Esophagus muscularis mucosa (tissue), 3 donors: ENCODE results near the gene TIMM22.

Experiments
- CTCF ChIP-seq, 3 experiments: fragments of 200-600 bp in 2 of 3; fragments of 450-650 bp in 1 of 3; sonication (generic) in 2 of 3; IDR thresholded peaks; one replicate each; pipeline ENCODE4 v1.5.1; 2017 to 2019; ENCODE audit warnings: antibody characterized with exemption in 3 of 3, mild to moderate bottlenecking in 2 of 3, moderate library complexity in 1 of 3
- POLR2AphosphoS5 ChIP-seq, 2 donors: sonication (generic); formaldehyde crosslinking; IDR thresholded peaks; one replicate each; pipeline ENCODE4 v1.6.1; 2017; ENCODE audit warnings: antibody characterized with exemption in 2 of 2

DNA sequence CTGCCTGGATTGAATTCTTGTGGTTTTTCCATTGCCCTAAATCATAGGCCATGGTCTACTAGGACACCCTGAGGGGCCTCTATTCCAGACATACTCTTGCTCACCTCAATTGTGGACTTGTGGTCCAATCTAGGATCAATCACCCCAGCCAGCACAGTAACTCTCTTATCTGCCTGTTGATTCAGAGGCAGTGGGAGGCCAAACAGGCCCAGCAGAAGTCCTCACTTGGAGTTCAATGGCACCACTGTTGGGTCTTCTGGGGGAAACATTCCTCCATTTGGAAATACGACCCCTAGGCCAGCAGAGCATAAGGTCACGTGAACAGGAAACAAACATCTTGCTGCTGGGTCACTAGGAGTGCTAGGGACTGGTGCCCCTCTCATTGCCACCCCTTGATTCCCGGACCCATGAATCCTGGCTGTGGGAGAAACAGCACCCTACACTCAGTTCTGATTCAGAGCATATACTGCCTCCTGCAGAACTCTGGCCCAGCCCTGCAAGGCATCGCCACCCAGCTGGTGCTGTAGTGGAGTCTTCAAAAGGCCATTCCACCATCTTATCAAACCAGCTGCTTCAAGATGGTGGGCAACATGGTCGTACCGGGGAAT, 10.5 kb upstream of the TIMM22 start:
- TF ChIP-seq POLR2AphosphoS5 (IDR thresholded peaks at IDR 0.05) (no peak), CTCF (IDR thresholded peaks at IDR 0.05) (no peak)
